A673 (cell line): ENCODE measurements around the gene SGMS1.
"Not testable (repeated sequence)": the region's sequence is repeated elsewhere in the genome, so short reads cannot be mapped to it uniquely, and the experiment has no call there.

Experiments used
- EZH2 ChIP-seq: fragments of 200-600 bp; sonication (generic); IDR thresholded peaks from 2 replicates; pipeline ENCODE4 v1.6.1; 2017; ENCODE audit warnings: borderline replicate concordance, low read depth, mild to moderate bottlenecking, mixed read lengths, antibody characterized with exemption, low read length; ENCODE audit not compliant: poor library complexity, severe bottlenecking
- TF ChIP-seq, protein P1 (sequence below): fragments of 300-800, 200-600 bp; sonication (generic); conservative IDR thresholded peaks from 2 replicates; pipeline ENCODE4 v1.5.1; 2017; ENCODE audit warnings: low read depth, mild to moderate bottlenecking, antibody characterized with exemption, low read length, moderate library complexity, mixed read lengths

- TF ChIP-seq, protein P1, sequence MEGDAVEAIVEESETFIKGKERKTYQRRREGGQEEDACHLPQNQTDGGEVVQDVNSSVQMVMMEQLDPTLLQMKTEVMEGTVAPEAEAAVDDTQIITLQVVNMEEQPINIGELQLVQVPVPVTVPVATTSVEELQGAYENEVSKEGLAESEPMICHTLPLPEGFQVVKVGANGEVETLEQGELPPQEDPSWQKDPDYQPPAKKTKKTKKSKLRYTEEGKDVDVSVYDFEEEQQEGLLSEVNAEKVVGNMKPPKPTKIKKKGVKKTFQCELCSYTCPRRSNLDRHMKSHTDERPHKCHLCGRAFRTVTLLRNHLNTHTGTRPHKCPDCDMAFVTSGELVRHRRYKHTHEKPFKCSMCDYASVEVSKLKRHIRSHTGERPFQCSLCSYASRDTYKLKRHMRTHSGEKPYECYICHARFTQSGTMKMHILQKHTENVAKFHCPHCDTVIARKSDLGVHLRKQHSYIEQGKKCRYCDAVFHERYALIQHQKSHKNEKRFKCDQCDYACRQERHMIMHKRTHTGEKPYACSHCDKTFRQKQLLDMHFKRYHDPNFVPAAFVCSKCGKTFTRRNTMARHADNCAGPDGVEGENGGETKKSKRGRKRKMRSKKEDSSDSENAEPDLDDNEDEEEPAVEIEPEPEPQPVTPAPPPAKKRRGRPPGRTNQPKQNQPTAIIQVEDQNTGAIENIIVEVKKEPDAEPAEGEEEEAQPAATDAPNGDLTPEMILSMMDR, result not testable (repeated sequence)
- TF ChIP-seq EZH2, result not testable (repeated sequence)
Observed at GRCh38 chr10:50355693-50356480, 267.9 kb downstream of the SGMS1 start.
